Naive thymus-derived CD8-positive, alpha-beta T cell (primary cell): Measurements from ENCODE around the gene ADPRHL1. TPM values are rescaled to one million over a fixed set of nuclear protein-coding genes. Genes with fewer than 3 reads are reported as not detected.

Source experiments
- ATAC-seq, 2 donors: fragments of 150-1000 bp; cut with Tn5 transposase in 1 of 2; sonication (Bioruptor Pico), chemical (Tn5 transposase) in 1 of 2; 1 replicate in 1 of 2; 2 replicates in 1 of 2; pipeline ENCODE4 v1.10.0; 2021; ENCODE audit warnings: mild to moderate bottlenecking in 2 of 2, moderate library complexity in 2 of 2
- POLR2A ChIA-PET: fragments of 350-600 bp; sonication (Branson Sonifier 250); formaldehyde crosslinking; loops from one replicate; lab custom pipeline; 2021; ENCODE audit warnings: antibody characterized with exemption; lab: Charles Lee
- DNase-seq, 10 donors: peaks; one replicate each; pipeline versions ENCODE4 v3.0.0 to v3.0.0-alpha.2; 2020 to 2022
- H3K27ac Mint-ChIP-seq, 10 donors: one replicate each; pipeline ENCODE4 v1.8.0; 2020 to 2022; ENCODE audit warnings: mild to moderate bottlenecking in 10 of 10, mixed read lengths in 10 of 10, moderate library complexity in 4 of 10, inconsistent platforms in 1 of 10
- H3K27me3 Mint-ChIP-seq, 5 donors: one replicate each; pipeline ENCODE4 v1.8.0; 2021 to 2022; ENCODE audit warnings: mixed read lengths in 5 of 5
- H3K36me3 Mint-ChIP-seq, 3 donors: one replicate each; pipeline ENCODE4 v1.8.0; 2020 to 2022; ENCODE audit warnings: mixed read lengths in 3 of 3, mild to moderate bottlenecking in 2 of 3, inconsistent platforms in 1 of 3
- H3K4me1 Mint-ChIP-seq, 4 donors: one replicate each; pipeline ENCODE4 v1.8.0; 2021 to 2022; ENCODE audit warnings: mixed read lengths in 4 of 4
- H3K4me3 Mint-ChIP-seq, 10 donors: one replicate each; pipeline ENCODE4 v1.8.0; 2020 to 2022; ENCODE audit warnings: mild to moderate bottlenecking in 10 of 10, mixed read lengths in 10 of 10, moderate library complexity in 6 of 10, inconsistent platforms in 1 of 10
- H3K9me3 Mint-ChIP-seq, 9 donors: one replicate each; pipeline ENCODE4 v1.8.0; 2020 to 2022; ENCODE audit warnings: mixed read lengths in 9 of 9, mild to moderate bottlenecking in 3 of 9, inconsistent platforms in 1 of 9, moderate library complexity in 1 of 9
- polyA plus RNA-seq, 3 donors: library from polyadenylated mRNA; unstranded; fragments of 300-500 nt; fragmentation: Illumina TruSeq; gene quantifications; one replicate each; pipeline ENCODE4 v1.2.3, GENCODE V29; 2021
- total RNA-seq, 8 experiments: library from RNA in 2 of 8; stranded (reverse) in 2 of 8; gene quantifications; one replicate each; pipeline ENCODE4 v1.2.3 and lab custom pipeline; 2021 to 2026

ADPRHL1 gene
- total and polyA plus RNA-seq, 5 experiments from 2014 or later = 0.22 to 1.2 (median 0.70) TPM; not detected in 1

DNA sequence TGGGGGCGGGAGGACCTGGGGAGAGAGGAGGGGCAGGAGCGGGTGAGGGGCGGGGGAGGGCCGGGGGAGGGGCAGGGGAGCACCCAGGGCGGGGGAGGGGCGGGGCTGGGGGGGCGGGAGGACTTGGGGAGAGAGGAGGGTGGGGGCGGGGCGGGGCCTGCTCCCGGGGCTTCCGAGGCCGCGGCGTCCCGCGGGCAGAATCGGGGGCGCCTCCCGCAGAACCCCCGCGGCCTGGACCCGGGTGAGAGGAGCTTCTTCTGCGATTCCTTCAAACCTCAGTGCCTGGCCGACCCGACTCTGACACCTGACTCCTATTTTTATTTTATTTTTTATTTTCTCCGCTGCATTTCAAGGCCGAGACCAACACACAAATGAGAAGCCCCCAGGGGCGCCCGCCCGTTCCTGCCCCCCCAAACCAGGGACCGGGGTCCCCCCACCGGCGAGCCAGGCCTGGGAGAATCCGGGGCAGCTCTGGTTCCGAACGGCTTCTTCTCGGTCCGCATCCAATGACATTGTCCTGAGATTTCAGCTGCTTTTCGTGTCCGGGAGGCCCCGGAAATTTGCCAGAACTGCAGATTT, 88.9 kb downstream of the ADPRHL1 start:
- H3K27ac Mint-ChIP-seq = no peak overlapping the region
- H3K4me1 Mint-ChIP-seq = peaks cover 0 to 8% (median 5%) of the 10 kb centered on the region in 4 donors
- POLR2A ChIA-PET = interaction anchor here (0.5 kb wide), 1 partner anchor 123 kb away, joined by 3 read pairs; no protein-coding TSS in a partner anchor
- peaks cover 0 to 2% (median 0%) of the 10 kb centered on the region in 3 donors for H3K36me3 Mint-ChIP-seq
- no peaks in the 10 kb centered on the region for H3K9me3 Mint-ChIP-seq
- H3K4me3 Mint-ChIP-seq = peak overlapping the region in 5 of 10 donors; percentile 7 to 54 (median 26)
- DNase-seq (no peak), ATAC-seq (peak in 1 of 2 donors; percentile 25)
- H3K27me3 Mint-ChIP-seq = peaks cover 7 to 41% (median 26%) of the 10 kb centered on the region in 5 donors

DNA sequence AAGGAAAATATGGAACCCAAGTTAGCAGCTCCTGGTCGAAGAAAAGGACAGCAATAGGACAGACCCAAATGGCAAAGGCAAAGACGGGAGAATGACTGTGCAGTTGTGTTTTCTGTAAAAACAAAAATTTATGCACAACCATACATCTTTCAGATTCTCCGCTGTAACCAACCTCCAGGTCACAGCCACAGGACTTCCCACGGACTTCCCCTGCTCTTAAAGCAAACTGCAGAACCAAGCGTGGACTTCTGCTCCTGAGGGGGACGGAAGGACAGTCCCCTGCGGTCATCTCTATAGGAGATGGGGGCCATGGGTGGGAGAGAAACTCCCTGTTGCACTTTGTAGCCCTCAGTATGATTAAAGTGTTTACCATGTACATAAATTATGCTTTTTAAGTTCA, 91.9 kb downstream of the ADPRHL1 start:
- H3K9me3 Mint-ChIP-seq = no peaks in the 10 kb centered on the region
- H3K4me3 Mint-ChIP-seq = peak overlapping the region in 2 of 10 donors; percentile 16 to 48
- peaks cover 0 to 8% (median 5%) of the 10 kb centered on the region in 4 donors for H3K4me1 Mint-ChIP-seq
- DNase-seq (no peak), ATAC-seq (peak in 1 of 2 donors; percentile 35)
- POLR2A ChIA-PET = no interaction called here
- peaks cover 0 to 2% (median 0%) of the 10 kb centered on the region in 3 donors for H3K36me3 Mint-ChIP-seq
- no peak overlapping the region for H3K27ac Mint-ChIP-seq
- peaks cover 7 to 42% (median 33%) of the 10 kb centered on the region in 5 donors for H3K27me3 Mint-ChIP-seq

DNA sequence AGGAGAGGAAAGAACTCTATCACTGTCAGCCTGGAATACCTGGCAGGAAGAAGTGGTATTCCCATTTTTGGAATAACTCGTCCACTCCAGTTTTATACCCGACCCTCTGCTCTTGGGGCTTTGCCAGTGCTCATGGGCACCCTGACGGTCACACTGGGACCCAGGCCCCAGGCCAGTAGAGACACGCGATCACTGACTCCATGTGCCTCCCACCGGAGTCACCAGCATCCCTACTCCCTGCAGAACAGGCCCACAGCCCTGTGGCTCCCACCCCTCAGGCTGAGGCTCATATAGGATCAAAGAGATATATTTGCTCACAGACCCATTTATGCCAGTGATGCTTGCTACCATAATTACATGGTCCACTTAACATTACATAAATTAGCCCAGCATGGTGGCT, 92.8 kb downstream of the ADPRHL1 start:
- peaks cover 0 to 8% (median 5%) of the 10 kb centered on the region in 4 donors for H3K4me1 Mint-ChIP-seq
- DNase-seq (no peak), ATAC-seq (no peak)
- POLR2A ChIA-PET = no interaction called here
- no peak overlapping the region for H3K27ac Mint-ChIP-seq
- H3K9me3 Mint-ChIP-seq = no peaks in the 10 kb centered on the region
- H3K36me3 Mint-ChIP-seq = peaks cover 0 to 2% (median 0%) of the 10 kb centered on the region in 3 donors
- H3K4me3 Mint-ChIP-seq = no peak overlapping the region
- peaks cover 4 to 34% (median 29%) of the 10 kb centered on the region in 5 donors for H3K27me3 Mint-ChIP-seq

DNA sequence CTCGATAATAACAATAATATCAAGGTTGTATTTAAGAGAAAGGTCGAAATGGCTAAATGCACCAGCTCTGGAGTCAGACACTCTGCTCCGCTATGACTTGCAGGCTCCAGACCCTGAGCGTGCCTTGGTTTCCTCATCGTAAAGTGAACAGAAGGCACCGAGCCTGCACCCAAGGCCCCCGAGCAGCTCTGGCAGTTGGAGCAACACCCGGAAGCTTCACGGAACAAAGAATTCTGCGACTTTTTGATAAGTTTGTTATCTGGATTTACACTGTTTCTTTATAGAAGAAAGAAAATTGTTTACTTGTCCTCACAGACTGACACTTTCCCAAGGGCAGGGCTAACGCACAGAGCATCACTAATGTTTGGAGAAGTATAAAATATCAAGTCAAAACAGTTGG, 93.7 kb downstream of the ADPRHL1 start:
- POLR2A ChIA-PET = no interaction called here
- peaks cover 0 to 8% (median 5%) of the 10 kb centered on the region in 4 donors for H3K4me1 Mint-ChIP-seq
- H3K4me3 Mint-ChIP-seq = no peak overlapping the region
- ATAC-seq = no peak
- DNase-seq = no peak
- no peak overlapping the region for H3K27ac Mint-ChIP-seq
- H3K9me3 Mint-ChIP-seq = no peaks in the 10 kb centered on the region
- H3K36me3 Mint-ChIP-seq = peaks cover 0 to 2% (median 0%) of the 10 kb centered on the region in 3 donors
- peaks cover 4 to 31% (median 24%) of the 10 kb centered on the region in 5 donors for H3K27me3 Mint-ChIP-seq

DNA sequence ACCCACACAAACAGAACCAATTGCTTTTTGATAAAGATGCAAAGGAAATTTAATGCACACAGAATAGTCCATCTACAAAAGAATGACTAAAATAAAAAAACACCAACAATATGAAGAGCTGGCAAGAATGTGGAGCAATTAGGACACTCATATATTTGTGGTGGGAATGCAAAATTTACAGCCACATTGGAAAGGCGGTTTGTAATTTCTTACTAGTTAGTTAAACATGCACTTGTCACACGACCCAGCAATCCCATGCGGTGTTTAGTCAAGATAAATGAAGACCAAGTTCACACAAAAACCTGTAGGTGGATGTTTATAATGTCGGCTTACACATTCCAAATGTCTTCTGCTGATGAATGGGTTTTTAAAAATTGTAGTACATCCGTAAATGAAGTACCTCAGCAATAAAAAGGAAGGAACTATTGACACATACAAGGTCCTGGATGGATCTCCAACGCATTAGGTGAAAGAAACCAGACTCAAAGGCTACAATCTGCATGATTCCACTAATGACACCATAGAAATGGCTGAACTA, 94.6 kb downstream of the ADPRHL1 start:
- ATAC-seq = no peak
- peaks cover 4 to 31% (median 24%) of the 10 kb centered on the region in 5 donors for H3K27me3 Mint-ChIP-seq
- peaks cover 0 to 8% (median 5%) of the 10 kb centered on the region in 4 donors for H3K4me1 Mint-ChIP-seq
- no peaks in the 10 kb centered on the region for H3K9me3 Mint-ChIP-seq
- H3K27ac Mint-ChIP-seq = no peak overlapping the region
- POLR2A ChIA-PET = no interaction called here
- H3K36me3 Mint-ChIP-seq = peaks cover 0 to 2% (median 0%) of the 10 kb centered on the region in 3 donors
- DNase-seq = no peak
- no peak overlapping the region for H3K4me3 Mint-ChIP-seq

DNA sequence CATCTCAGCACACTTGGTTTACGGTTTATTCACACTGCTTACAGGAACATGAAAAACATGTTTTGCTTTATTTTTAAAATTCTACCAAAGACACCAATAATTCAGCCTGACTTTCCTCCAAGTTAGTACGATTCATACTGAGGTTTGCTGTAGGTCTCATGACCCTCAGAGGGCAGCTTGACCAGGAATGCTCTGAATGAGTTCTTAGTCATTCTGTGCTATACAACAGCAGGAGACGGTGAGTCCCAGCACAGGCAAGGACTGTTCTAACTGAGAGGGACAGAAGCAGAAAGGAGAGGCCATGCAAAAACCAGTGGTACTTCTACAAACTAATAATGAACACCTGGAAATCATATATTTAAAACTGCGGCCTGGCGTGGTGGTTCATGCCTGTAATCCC, 95.8 kb downstream of the ADPRHL1 start:
- H3K27me3 Mint-ChIP-seq = peaks cover under 1 to 27% (median 25%) of the 10 kb centered on the region in 5 donors
- no peaks in the 10 kb centered on the region for H3K9me3 Mint-ChIP-seq
- H3K4me3 Mint-ChIP-seq = no peak overlapping the region
- H3K4me1 Mint-ChIP-seq = peaks cover 0 to 4% (median 2%) of the 10 kb centered on the region in 4 donors
- H3K27ac Mint-ChIP-seq = peak overlapping the region in 1 of 10 donors; percentile 82
- DNase-seq (no peak), ATAC-seq (no peak)
- POLR2A ChIA-PET = no interaction called here
- no peaks in the 10 kb centered on the region for H3K36me3 Mint-ChIP-seq

DNA sequence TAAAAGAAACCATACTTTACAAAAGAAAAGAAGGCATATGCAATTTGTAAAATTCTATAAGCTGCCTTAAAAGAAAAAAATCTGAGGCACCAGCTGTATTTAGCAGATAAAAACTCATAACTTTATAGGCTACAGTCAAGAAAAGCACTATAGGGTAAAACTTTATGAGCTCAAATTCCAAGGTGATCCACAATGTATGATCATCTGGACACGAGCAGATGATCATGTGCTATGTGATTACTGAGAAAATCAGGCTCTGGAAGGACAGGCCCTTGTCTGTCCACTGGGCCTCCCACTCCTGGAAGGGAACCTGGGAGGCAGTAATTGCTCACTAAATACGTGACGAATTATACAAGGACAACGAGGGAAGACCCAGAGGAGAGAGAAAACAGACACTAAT, 96.7 kb downstream of the ADPRHL1 start:
- Mint-ChIP-seq H3K4me1 (peaks cover 0 to 4% (median 0%) of the 10 kb centered on the region in 4 donors), H3K36me3 (no peaks in the 10 kb centered on the region), H3K4me3 (no peak overlapping the region), H3K27me3 (peaks cover 0 to 25% (median 22%) of the 10 kb centered on the region in 5 donors), H3K27ac (no peak overlapping the region), H3K9me3 (no peaks in the 10 kb centered on the region)
- POLR2A ChIA-PET = no interaction called here
- no peak for ATAC-seq
- no peak for DNase-seq

DNA sequence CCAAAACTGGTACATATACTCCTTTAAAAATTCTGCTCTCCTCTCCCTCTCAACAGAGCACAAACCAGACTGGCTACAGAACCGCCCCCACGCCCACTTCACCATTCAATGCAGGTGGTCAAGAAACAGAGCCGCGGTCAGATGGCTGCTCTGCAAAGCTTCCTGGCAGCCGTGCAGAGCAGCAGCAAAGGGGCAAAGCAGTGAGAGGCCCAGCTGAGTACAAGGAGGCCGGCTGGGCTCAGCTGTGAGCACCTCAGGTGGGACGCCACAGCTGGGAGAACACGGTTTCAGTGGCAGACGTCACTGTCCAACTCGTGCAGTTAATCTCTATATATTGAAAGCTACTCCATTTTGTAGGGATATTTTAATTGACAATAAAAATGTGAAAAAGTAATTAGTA, 97.7 kb downstream of the ADPRHL1 start:
- H3K4me3 Mint-ChIP-seq = no peak overlapping the region
- no peaks in the 10 kb centered on the region for H3K9me3 Mint-ChIP-seq
- ATAC-seq (no peak), DNase-seq (no peak)
- H3K27me3 Mint-ChIP-seq = peaks cover 0 to 22% (median 19%) of the 10 kb centered on the region in 5 donors
- POLR2A ChIA-PET = no interaction called here
- H3K27ac Mint-ChIP-seq = no peak overlapping the region
- H3K4me1 Mint-ChIP-seq = no peaks in the 10 kb centered on the region
- no peaks in the 10 kb centered on the region for H3K36me3 Mint-ChIP-seq

DNA sequence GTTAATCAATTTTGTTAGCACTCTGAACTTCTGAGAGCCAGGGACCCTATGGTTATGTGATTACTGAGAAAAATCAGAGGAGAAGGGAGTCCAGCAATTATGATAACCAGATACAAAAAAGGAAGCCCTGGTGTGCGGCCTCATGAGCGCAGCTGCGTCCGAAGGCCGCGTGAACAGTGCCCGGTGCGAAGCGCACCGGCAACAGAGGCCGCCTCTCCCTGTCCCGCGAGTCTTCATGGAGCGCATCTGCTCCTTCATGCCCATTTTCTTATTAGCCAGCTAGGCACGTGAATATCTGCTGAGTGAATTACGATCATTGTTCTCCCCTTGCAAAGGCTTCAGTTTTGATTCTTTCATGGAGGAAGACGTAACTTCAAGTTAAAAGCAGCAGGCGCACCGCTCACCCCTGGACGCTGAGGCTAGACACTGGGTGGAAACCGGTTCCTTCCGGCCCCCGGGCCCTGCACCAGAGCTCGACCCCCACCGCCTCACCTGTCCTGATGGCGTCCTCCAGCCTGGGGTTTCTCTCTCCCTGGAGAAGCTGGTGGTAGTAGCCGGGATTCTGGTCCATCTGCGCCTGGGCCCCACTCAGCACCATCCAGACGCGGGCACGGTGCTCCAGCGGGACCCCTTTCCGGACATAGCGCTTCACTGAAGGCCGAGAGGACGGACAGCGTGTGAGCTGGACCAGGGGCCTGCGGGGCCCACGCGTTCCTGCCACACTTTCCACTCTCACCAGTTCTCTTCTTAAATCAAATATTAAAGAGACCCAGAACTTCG, 98.3 kb downstream of the ADPRHL1 start:
- Mint-ChIP-seq H3K9me3 (no peaks in the 10 kb centered on the region), H3K27me3 (peaks cover 0 to 16% (median 14%) of the 10 kb centered on the region in 5 donors), H3K36me3 (no peaks in the 10 kb centered on the region), H3K27ac (no peak overlapping the region), H3K4me1 (no peaks in the 10 kb centered on the region), H3K4me3 (no peak overlapping the region)
- ATAC-seq (no peak), DNase-seq (no peak)
- POLR2A ChIA-PET = no interaction called here

DNA sequence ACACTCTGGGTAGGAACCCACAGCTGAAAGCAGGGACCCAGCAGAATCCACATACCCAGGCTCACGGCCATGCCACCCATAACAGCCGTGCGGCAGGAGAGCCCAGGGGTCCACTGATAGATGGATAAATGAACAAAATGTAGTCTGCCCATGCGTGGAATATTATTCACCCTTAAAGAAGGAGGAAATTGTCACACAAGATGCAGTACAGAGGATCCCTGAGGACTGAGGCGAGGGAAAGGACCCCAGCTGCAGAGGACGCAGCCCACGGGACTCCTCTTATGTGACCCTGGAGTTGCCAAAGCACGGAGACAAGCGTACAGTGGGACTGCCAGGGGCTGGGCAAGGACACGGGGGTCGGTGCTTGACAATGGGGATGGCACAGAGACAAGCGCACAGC, 100.0 kb downstream of the ADPRHL1 start:
- H3K9me3 Mint-ChIP-seq = peaks cover 0 to 1% (median 0%) of the 10 kb centered on the region in 9 donors
- no peak for ATAC-seq
- H3K36me3 Mint-ChIP-seq = no peaks in the 10 kb centered on the region
- peaks cover 0 to 12% (median 2%) of the 10 kb centered on the region in 5 donors for H3K27me3 Mint-ChIP-seq
- DNase-seq = no peak
- POLR2A ChIA-PET = no interaction called here
- H3K4me1 Mint-ChIP-seq = no peaks in the 10 kb centered on the region
- peak overlapping the region in 1 of 10 donors; percentile 65 for H3K27ac Mint-ChIP-seq
- H3K4me3 Mint-ChIP-seq = no peak overlapping the region

DNA sequence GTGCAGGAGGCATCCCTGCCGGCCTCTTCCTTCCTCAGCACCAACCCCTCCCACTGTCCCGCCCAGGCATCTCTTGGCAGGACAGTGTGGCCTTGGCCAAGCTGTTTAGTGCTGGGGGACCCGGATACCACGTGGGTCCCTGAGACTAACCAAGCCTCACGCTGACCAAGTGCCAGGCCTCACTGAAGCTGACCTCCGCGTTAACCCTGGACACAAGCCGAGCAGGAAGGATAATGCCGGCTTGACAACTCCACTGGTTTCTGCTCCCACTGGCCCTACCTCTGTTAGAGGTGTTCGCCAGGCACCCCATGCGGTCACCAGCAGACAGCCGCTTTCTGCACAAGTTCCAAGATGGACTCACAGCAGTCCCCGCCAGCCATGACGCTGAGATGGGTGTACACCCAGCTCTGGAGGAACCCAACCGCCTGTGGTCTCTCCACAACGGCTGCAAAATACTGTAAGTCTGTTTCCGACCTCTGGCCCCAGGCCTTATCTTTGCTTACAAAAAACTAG, 101.7 kb downstream of the ADPRHL1 start:
- Mint-ChIP-seq H3K27me3 (peaks cover 0 to 10% (median 0%) of the 10 kb centered on the region in 5 donors), H3K27ac (no peak overlapping the region), H3K4me3 (no peak overlapping the region), H3K9me3 (peaks cover 0 to 5% (median 0%) of the 10 kb centered on the region in 9 donors), H3K4me1 (no peaks in the 10 kb centered on the region), H3K36me3 (peaks cover 0 to 1% (median 0%) of the 10 kb centered on the region in 3 donors)
- ATAC-seq (no peak), DNase-seq (no peak)
- POLR2A ChIA-PET = no interaction called here

DNA sequence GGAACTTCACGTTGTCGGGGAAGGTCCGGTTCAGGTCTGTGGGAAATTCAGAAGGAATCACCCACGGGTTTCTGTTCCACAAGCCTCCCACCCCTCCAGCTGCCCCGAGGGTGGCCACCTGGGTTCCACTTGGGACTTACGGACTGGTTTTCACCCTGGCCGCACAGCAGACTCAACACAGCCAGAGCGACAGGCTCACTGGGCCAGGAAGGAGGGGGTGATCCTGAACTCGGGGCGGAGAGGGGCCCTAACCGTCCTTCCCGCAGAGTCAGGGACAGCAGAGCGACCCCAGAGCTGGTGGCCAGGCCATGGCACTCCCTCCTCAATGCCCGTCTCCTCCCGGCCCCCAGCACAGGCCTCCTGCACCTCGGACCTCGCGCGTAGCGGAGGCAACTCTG, 102.4 kb downstream of the ADPRHL1 start:
- peaks cover 0 to 1% (median 0%) of the 10 kb centered on the region in 3 donors for H3K36me3 Mint-ChIP-seq
- ATAC-seq (no peak), DNase-seq (no peak)
- no peaks in the 10 kb centered on the region for H3K4me1 Mint-ChIP-seq
- no peak overlapping the region for H3K27ac Mint-ChIP-seq
- no peak overlapping the region for H3K4me3 Mint-ChIP-seq
- POLR2A ChIA-PET = no interaction called here
- peaks cover 0 to 5% (median 0%) of the 10 kb centered on the region in 9 donors for H3K9me3 Mint-ChIP-seq
- H3K27me3 Mint-ChIP-seq = peaks cover 0 to 10% (median 0%) of the 10 kb centered on the region in 5 donors
